22Rv1 (cell line): ENCODE results near the gene TFAP2A.

Experiments
- CTCF ChIP-seq: fragments of 450-650 bp; IDR thresholded peaks from 2 replicates; pipeline ENCODE4 v1.5.1; 2017; ENCODE audit warnings: mild to moderate bottlenecking
- ZFX ChIP-seq: fragments of 450-650 bp; IDR thresholded peaks from 2 replicates; pipeline ENCODE4 v1.6.1; 2017; ENCODE audit warnings: antibody characterized with exemption, borderline replicate concordance

GRCh38 chr6:10408457-10408856 lies 6.4 kb downstream of the TFAP2A start:
- TF ChIP-seq CTCF (no peak), ZFX (no peak)
